Smooth muscle cell (in vitro differentiated cells): ENCODE data around the gene KIF25. TPM values are rescaled to one million over a fixed set of nuclear protein-coding genes. Genes with fewer than 3 reads are reported as not detected.

Source experiments
- DNase-seq: peaks from one replicate; lab custom pipeline; 2025; ENCODE audit not compliant: unreplicated experiment; lab: John Stamatoyannopoulos, UW
- H2AFZ ChIP-seq: fragments of 200-600 bp; sonication (generic); 2 replicates; pipeline ENCODE4 v1.6.0; 2016; ENCODE audit warnings: antibody characterized with exemption, low read depth, mild to moderate bottlenecking
- H3F3A ChIP-seq: fragments of 200-600 bp; sonication (generic); 2 replicates; pipeline ENCODE4 v1.6.0; 2017; ENCODE audit warnings: antibody characterized with exemption, low read depth
- H3K27ac ChIP-seq: fragments of 200-600 bp; sonication (generic); 2 replicates; pipeline ENCODE4 v1.5.1; 2016; ENCODE audit warnings: low read depth, mild to moderate bottlenecking
- H3K27me3 ChIP-seq: fragments of 200-600 bp; sonication (generic); 2 replicates; pipeline ENCODE4 v1.6.1; 2016; ENCODE audit warnings: low read depth, mild to moderate bottlenecking
- H3K36me3 ChIP-seq: fragments of 200-600 bp; sonication (generic); 2 replicates; pipeline ENCODE4 v1.5.1; 2016; ENCODE audit warnings: low read depth
- H3K4me1 ChIP-seq: fragments of 200-600 bp; sonication (generic); 2 replicates; pipeline ENCODE4 v1.5.1; 2016; ENCODE audit warnings: low read depth
- H3K4me2 ChIP-seq: fragments of 200-600 bp; sonication (generic); 2 replicates; pipeline ENCODE4 v1.6.0; 2016; ENCODE audit warnings: mild to moderate bottlenecking
- H3K4me3 ChIP-seq: fragments of 200-600 bp; sonication (generic); 2 replicates; pipeline ENCODE4 v1.5.1; 2016; ENCODE audit warnings: mild to moderate bottlenecking
- H3K79me2 ChIP-seq: fragments of 200-600 bp; sonication (generic); 2 replicates; pipeline ENCODE4 v1.6.0; 2016; ENCODE audit warnings: low read depth, mild to moderate bottlenecking
- H3K9ac ChIP-seq: fragments of 200-600 bp; sonication (generic); 2 replicates; pipeline ENCODE4 v1.6.0; 2016; ENCODE audit warnings: low read depth
- H3K9me3 ChIP-seq: fragments of 200-600 bp; sonication (generic); replicated peaks from 2 replicates; pipeline ENCODE4 v1.5.1; 2016; ENCODE audit warnings: low read depth
- H4K20me1 ChIP-seq: fragments of 200-600 bp; sonication (generic); 2 replicates; pipeline ENCODE4 v1.6.0; 2016; ENCODE audit warnings: low read depth
- WGBS: methylation state at CpG from one replicate; pipeline ENCODE4 v1.1.7; 2016; ENCODE audit warnings: low lambda C conversion rate; 5-methylcytosine and 5-hydroxymethylcytosine counted together
- polyA plus RNA-seq: library from polyadenylated mRNA; unstranded; fragments of >200 nt; fragmentation: Nextera tagmentation; extraction: Ambion mirVana; gene quantifications from 2 replicates; pipeline ENCODE4 v1.2.1, GENCODE V29; 2016
- total RNA-seq: library from RNA; depleted of rRNA; stranded (reverse); fragments of >200 nt; gene quantifications from 2 replicates; pipeline ENCODE4 v1.2.3, GENCODE V29; 2014
- TF ChIP-seq, protein P1 (sequence below): fragments of 200-600 bp; sonication (generic); IDR thresholded peaks from 2 replicates; pipeline ENCODE4 v1.5.1; 2017; ENCODE audit warnings: borderline replicate concordance, mild to moderate bottlenecking, antibody characterized with exemption; ENCODE audit not compliant: insufficient read depth, poor library complexity, severe bottlenecking

The KIF25 gene
- total and polyA plus RNA-seq, 2 experiments from 2014 or later = 0.22 to 1.5 TPM

DNA sequence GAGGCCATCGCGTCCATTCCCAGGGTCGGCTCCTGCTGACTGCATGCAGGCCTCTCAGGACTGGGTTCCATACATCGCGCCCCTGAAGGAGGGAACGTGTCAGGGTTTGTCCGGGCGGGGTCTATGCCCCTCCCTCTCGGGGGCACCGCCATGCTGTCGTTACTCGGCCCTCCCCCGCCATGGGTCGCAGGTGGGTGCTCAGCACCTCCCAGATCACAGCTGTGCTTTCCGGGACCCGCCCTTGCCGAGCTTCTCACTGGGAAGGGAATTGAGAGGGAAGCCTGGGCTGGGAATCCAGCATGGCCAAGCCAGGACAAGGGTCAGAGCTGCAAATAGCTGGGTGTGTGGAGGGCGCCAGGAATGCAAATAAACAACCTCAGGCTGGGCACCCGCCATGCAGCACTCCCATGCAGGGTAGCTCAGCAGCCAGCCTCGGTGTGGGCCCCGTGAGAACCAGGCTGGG lies 81.5 kb downstream of the KIF25 start, which contains the start of gene FRMD1:
FRMD1 (minus strand) TSS at position 270 of the 463 bp plus-strand sequence; CDS start at position 152, 118 bp downstream.
- no peak within 1 kb of the TSS for H2AFZ ChIP-seq
- no peak within 1 kb of the TSS for H3K4me2 ChIP-seq
- no peaks in the 10 kb centered on the region for H3K79me2 ChIP-seq
- no peaks in the 10 kb centered on the region for H3K36me3 ChIP-seq
- H3K27me3 ChIP-seq = peaks cover 6% of the 10 kb centered on the region
- H3F3A ChIP-seq = no peaks in the 10 kb centered on the region
- no peak within 1 kb of the TSS for H3K4me3 ChIP-seq
- no peaks in the 10 kb centered on the region for H3K4me1 ChIP-seq
- no peak within 1 kb of the TSS for H3K27ac ChIP-seq
- TF ChIP-seq, protein P1, sequence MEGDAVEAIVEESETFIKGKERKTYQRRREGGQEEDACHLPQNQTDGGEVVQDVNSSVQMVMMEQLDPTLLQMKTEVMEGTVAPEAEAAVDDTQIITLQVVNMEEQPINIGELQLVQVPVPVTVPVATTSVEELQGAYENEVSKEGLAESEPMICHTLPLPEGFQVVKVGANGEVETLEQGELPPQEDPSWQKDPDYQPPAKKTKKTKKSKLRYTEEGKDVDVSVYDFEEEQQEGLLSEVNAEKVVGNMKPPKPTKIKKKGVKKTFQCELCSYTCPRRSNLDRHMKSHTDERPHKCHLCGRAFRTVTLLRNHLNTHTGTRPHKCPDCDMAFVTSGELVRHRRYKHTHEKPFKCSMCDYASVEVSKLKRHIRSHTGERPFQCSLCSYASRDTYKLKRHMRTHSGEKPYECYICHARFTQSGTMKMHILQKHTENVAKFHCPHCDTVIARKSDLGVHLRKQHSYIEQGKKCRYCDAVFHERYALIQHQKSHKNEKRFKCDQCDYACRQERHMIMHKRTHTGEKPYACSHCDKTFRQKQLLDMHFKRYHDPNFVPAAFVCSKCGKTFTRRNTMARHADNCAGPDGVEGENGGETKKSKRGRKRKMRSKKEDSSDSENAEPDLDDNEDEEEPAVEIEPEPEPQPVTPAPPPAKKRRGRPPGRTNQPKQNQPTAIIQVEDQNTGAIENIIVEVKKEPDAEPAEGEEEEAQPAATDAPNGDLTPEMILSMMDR = no peak
- no peaks in the 10 kb centered on the region for H4K20me1 ChIP-seq
- H3K9me3 ChIP-seq = no peaks in the 10 kb centered on the region
- no peak for DNase-seq
- no peak within 1 kb of the TSS for H3K9ac ChIP-seq
- 93% methylated on average over 21 of the region's 21 CpGs for whole genome bisulfite sequencing

DNA sequence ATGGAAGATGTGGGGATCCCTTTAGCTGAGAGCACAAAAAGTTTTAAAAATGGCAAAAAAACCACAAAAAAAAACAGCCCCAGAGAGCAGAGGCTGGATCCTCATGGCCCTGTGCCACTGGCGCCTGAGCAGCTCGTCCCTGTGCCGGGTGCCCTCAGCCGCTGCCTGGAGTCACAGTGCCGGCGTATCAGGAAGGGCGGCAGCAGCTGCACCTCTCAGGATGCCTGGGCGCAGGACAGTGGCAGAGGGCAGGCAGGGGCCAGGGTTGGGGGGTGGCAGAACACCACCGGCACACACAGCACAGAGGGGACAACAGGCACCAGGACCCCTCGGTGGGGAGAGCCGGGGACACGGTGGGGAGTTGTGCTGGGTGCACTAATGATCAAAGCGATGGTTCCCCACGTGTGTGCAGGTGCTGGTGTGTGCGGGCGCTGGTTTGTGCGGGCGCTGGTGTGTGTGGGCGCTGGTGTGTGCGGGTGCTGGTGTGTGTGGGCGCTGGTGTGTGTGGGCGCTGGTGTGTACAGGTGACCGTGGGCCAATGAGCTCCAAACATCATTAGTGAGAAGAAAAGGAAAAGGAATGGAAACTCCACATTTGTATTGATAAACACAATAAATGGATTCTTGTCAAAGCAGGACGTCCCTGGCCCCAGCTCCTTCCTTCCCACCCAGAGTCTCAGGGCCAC lies 83.1 kb downstream of the KIF25 start:
- no peak overlapping the region for H2AFZ ChIP-seq
- 90% methylated on average over 24 of the region's 24 CpGs for WGBS
- DNase-seq = no peak

DNA sequence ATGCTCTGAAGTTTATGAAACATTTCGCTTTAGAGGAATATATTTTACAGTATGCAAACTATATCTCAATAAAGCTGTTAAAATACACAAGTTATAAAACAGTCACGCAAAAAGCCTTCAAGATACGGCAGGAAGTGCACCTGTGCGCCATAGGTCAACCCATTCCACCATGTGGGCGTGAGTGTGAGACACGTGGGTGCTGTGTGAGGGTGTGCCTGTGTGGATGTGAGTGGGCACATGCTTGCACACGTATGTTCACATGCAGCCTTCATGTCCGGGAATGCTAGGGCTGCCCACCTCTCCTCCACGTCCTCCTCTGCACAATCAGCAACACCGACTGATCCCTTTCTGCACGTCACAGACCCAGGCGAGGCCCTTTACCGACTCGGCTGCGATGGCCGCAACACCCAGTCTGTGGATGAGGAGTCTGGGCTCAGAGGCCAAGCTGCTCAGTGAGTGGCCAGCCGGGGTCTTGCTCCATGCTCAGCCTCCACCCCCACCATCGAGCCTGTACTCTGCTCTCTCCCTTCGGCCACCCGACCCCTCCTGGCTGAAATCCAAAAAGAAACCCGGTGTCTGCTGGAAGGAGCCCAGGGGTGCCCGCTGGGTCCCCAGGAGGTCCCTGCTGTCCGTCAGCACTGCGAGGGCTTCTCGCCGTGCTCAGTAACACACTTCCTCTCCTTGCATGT lies 84.5 kb downstream of the KIF25 start:
- Histone ChIP-seq H3K27ac (no peak overlapping the region), H3K4me2 (no peak overlapping the region), H3K4me3 (no peak overlapping the region), H3K27me3 (peaks cover 5% of the 10 kb centered on the region), H3F3A (no peaks in the 10 kb centered on the region), H3K79me2 (no peaks in the 10 kb centered on the region), H2AFZ (no peak overlapping the region), H3K36me3 (no peaks in the 10 kb centered on the region), H4K20me1 (no peaks in the 10 kb centered on the region), H3K9me3 (no peaks in the 10 kb centered on the region), H3K9ac (no peak overlapping the region), H3K4me1 (no peaks in the 10 kb centered on the region)
- TF ChIP-seq, protein P1 = no peak
- no peak for DNase-seq
- 96% methylated on average over 26 of the region's 26 CpGs for WGBS

More for the DNA sequence above, 83.1 kb downstream of the KIF25 start:
- no peak overlapping the region for H3K27ac ChIP-seq
- H4K20me1 ChIP-seq = no peaks in the 10 kb centered on the region
- H3K36me3 ChIP-seq = no peaks in the 10 kb centered on the region
- no peaks in the 10 kb centered on the region for H3F3A ChIP-seq
- no peak overlapping the region for H3K4me2 ChIP-seq
- H3K79me2 ChIP-seq = no peaks in the 10 kb centered on the region
- TF ChIP-seq, protein P1 = no peak
- H3K4me1 ChIP-seq = no peaks in the 10 kb centered on the region
- H3K27me3 ChIP-seq = peaks cover 9% of the 10 kb centered on the region
- H3K4me3 ChIP-seq = no peak overlapping the region
- H3K9ac ChIP-seq = no peak overlapping the region
- H3K9me3 ChIP-seq = no peaks in the 10 kb centered on the region
